ENCODE results near the gene GDI1. TPM values are rescaled to one million over a fixed set of nuclear protein-coding genes. Genes with fewer than 3 reads are reported as not detected.

The GDI1 gene
- total and polyA plus RNA-seq, 2 of the 8 experiments (the other 6 are each of a cell fraction or from before 2014, with no cell fraction given) = 83.1 to 136 TPM

GRCh38 chrX:154441564-154441963, 4.6 kb downstream of the GDI1 start (continued):
- TF ChIP-seq, protein P1, sequence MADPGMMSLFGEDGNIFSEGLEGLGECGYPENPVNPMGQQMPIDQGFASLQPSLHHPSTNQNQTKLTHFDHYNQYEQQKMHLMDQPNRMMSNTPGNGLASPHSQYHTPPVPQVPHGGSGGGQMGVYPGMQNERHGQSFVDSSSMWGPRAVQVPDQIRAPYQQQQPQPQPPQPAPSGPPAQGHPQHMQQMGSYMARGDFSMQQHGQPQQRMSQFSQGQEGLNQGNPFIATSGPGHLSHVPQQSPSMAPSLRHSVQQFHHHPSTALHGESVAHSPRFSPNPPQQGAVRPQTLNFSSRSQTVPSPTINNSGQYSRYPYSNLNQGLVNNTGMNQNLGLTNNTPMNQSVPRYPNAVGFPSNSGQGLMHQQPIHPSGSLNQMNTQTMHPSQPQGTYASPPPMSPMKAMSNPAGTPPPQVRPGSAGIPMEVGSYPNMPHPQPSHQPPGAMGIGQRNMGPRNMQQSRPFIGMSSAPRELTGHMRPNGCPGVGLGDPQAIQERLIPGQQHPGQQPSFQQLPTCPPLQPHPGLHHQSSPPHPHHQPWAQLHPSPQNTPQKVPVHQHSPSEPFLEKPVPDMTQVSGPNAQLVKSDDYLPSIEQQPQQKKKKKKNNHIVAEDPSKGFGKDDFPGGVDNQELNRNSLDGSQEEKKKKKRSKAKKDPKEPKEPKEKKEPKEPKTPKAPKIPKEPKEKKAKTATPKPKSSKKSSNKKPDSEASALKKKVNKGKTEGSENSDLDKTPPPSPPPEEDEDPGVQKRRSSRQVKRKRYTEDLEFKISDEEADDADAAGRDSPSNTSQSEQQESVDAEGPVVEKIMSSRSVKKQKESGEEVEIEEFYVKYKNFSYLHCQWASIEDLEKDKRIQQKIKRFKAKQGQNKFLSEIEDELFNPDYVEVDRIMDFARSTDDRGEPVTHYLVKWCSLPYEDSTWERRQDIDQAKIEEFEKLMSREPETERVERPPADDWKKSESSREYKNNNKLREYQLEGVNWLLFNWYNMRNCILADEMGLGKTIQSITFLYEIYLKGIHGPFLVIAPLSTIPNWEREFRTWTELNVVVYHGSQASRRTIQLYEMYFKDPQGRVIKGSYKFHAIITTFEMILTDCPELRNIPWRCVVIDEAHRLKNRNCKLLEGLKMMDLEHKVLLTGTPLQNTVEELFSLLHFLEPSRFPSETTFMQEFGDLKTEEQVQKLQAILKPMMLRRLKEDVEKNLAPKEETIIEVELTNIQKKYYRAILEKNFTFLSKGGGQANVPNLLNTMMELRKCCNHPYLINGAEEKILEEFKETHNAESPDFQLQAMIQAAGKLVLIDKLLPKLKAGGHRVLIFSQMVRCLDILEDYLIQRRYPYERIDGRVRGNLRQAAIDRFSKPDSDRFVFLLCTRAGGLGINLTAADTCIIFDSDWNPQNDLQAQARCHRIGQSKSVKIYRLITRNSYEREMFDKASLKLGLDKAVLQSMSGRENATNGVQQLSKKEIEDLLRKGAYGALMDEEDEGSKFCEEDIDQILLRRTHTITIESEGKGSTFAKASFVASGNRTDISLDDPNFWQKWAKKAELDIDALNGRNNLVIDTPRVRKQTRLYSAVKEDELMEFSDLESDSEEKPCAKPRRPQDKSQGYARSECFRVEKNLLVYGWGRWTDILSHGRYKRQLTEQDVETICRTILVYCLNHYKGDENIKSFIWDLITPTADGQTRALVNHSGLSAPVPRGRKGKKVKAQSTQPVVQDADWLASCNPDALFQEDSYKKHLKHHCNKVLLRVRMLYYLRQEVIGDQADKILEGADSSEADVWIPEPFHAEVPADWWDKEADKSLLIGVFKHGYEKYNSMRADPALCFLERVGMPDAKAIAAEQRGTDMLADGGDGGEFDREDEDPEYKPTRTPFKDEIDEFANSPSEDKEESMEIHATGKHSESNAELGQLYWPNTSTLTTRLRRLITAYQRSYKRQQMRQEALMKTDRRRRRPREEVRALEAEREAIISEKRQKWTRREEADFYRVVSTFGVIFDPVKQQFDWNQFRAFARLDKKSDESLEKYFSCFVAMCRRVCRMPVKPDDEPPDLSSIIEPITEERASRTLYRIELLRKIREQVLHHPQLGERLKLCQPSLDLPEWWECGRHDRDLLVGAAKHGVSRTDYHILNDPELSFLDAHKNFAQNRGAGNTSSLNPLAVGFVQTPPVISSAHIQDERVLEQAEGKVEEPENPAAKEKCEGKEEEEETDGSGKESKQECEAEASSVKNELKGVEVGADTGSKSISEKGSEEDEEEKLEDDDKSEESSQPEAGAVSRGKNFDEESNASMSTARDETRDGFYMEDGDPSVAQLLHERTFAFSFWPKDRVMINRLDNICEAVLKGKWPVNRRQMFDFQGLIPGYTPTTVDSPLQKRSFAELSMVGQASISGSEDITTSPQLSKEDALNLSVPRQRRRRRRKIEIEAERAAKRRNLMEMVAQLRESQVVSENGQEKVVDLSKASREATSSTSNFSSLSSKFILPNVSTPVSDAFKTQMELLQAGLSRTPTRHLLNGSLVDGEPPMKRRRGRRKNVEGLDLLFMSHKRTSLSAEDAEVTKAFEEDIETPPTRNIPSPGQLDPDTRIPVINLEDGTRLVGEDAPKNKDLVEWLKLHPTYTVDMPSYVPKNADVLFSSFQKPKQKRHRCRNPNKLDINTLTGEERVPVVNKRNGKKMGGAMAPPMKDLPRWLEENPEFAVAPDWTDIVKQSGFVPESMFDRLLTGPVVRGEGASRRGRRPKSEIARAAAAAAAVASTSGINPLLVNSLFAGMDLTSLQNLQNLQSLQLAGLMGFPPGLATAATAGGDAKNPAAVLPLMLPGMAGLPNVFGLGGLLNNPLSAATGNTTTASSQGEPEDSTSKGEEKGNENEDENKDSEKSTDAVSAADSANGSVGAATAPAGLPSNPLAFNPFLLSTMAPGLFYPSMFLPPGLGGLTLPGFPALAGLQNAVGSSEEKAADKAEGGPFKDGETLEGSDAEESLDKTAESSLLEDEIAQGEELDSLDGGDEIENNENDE (IDR thresholded peaks at IDR 0.05; ENCODE audit: insufficient replicate concordance, low read length) = no peak
- TF ChIP-seq SIX5 (IDR thresholded peaks at IDR 0.05; ENCODE audit: low read depth, low read length) (no peak), NANOG (IDR thresholded peaks at IDR 0.05; ENCODE audit: insufficient read depth, low read depth, low read length, poor library complexity, severe bottlenecking) (no peak), SP1 (IDR thresholded peaks at IDR 0.05; ENCODE audit: low read depth, low read length) (no peak), CBX8 (IDR thresholded peaks at IDR 0.05; ENCODE audit: borderline replicate concordance, low read depth, low read length) (no peak), HDAC6 (IDR thresholded peaks at IDR 0.05; ENCODE audit: low read depth, low read length) (no peak), CTCF (IDR thresholded peaks at IDR 0.05; ENCODE audit: control extremely low read depth in 1 of 3, insufficient read depth in 1 of 3, low read depth in 1 of 3, low read length in 3 of 3) (no peak), RNF2 (IDR thresholded peaks at IDR 0.05; ENCODE audit: borderline replicate concordance, low read depth, low read length, missing control alignments, poor library complexity, severe bottlenecking) (no peak)

Measured in H1 (cell line).